Measurements from ENCODE around the gene RASSF10. TPM values are rescaled to one million over a fixed set of nuclear protein-coding genes. Genes with fewer than 3 reads are reported as not detected.
A peak's percentile ranks its signal among the peaks of the same experiment; 100 is the strongest.

RASSF10 gene
- total RNA-seq, 1 donor from 2014 or later, result 0.52 TPM

- no peak overlapping the region for H3K4me3 ChIP-seq (ENCODE audit: low read length in 3 of 3)
- no peak overlapping the region for H3K9ac ChIP-seq (ENCODE audit: low read depth in 1 of 3, low read length in 3 of 3)
- H3K27me3 ChIP-seq (ENCODE audit: control insufficient read depth in 3 of 3, insufficient read depth in 3 of 3, low read length in 3 of 3), result no peaks in the 10 kb centered on the region
- H3K27ac ChIP-seq (ENCODE audit: low read depth, low read length), result no peak overlapping the region
- H3K36me3 ChIP-seq (ENCODE audit: control insufficient read depth in 3 of 3, insufficient read depth in 3 of 3, low read length in 3 of 3), result no peaks in the 10 kb centered on the region
- H3K4me1 ChIP-seq (ENCODE audit: control insufficient read depth in 3 of 3, insufficient read depth in 3 of 3, low read length in 3 of 3), result no peaks in the 10 kb centered on the region
- H3K9me3 ChIP-seq (ENCODE audit: control insufficient read depth in 3 of 3, low read length in 3 of 3), result no peaks in the 10 kb centered on the region
Observed at GRCh38 chr11:12993626-12994025, 15.5 kb upstream of the RASSF10 start.

GRCh38 chr11:12994476-12994875, 14.6 kb upstream of the RASSF10 start:
- Histone ChIP-seq H3K4me1 (ENCODE audit: control insufficient read depth in 3 of 3, insufficient read depth in 3 of 3, low read length in 3 of 3) (no peaks in the 10 kb centered on the region), H3K9me3 (ENCODE audit: control insufficient read depth in 3 of 3, low read length in 3 of 3) (no peaks in the 10 kb centered on the region), H3K4me3 (ENCODE audit: low read length in 3 of 3) (no peak overlapping the region), H3K36me3 (ENCODE audit: control insufficient read depth in 3 of 3, insufficient read depth in 3 of 3, low read length in 3 of 3) (no peaks in the 10 kb centered on the region), H3K27ac (ENCODE audit: low read depth, low read length) (peak overlapping the region; percentile 21), H3K9ac (ENCODE audit: low read depth in 1 of 3, low read length in 3 of 3) (no peak overlapping the region), H3K27me3 (ENCODE audit: control insufficient read depth in 3 of 3, insufficient read depth in 3 of 3, low read length in 3 of 3) (no peaks in the 10 kb centered on the region)

DNA sequence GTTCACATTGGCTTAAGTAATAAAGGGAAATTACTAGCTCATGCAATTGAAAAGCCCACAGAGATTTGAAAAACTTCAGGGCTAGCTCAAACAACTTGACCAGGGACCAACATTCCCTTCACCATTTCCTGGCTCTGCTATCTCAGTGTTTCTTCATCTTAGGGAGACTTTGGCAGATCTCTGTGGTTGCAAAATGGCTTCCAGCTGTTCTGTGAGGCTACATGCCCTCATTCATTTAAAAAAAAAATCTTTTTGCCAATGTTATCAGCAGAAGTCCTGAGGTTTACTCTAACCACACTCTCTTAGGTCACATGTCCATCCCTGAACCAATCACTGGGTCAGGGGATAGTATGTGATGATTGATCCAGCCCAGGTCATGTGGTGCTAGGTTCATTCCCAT, 13.9 kb upstream of the RASSF10 start:
- Histone ChIP-seq H3K9ac (ENCODE audit: low read depth in 1 of 3, low read length in 3 of 3) (no peak overlapping the region), H3K27me3 (ENCODE audit: control insufficient read depth in 3 of 3, insufficient read depth in 3 of 3, low read length in 3 of 3) (no peaks in the 10 kb centered on the region), H3K27ac (ENCODE audit: low read depth, low read length) (no peak overlapping the region)

GRCh38 chr11:12995823-12996222, 13.3 kb upstream of the RASSF10 start:
- no peak overlapping the region for H3K4me3 ChIP-seq (ENCODE audit: low read length in 3 of 3)
- no peaks in the 10 kb centered on the region for H3K27me3 ChIP-seq (ENCODE audit: control insufficient read depth in 3 of 3, insufficient read depth in 3 of 3, low read length in 3 of 3)
- no peaks in the 10 kb centered on the region for H3K4me1 ChIP-seq (ENCODE audit: control insufficient read depth in 3 of 3, insufficient read depth in 3 of 3, low read length in 3 of 3)
- H3K36me3 ChIP-seq (ENCODE audit: control insufficient read depth in 3 of 3, insufficient read depth in 3 of 3, low read length in 3 of 3), result no peaks in the 10 kb centered on the region
- H3K9ac ChIP-seq (ENCODE audit: low read depth in 1 of 3, low read length in 3 of 3), result no peak overlapping the region
- H3K27ac ChIP-seq (ENCODE audit: low read depth, low read length), result no peak overlapping the region
- H3K9me3 ChIP-seq (ENCODE audit: control insufficient read depth in 3 of 3, low read length in 3 of 3), result no peaks in the 10 kb centered on the region

More for the DNA sequence above, 13.9 kb upstream of the RASSF10 start:
- no peaks in the 10 kb centered on the region for H3K9me3 ChIP-seq (ENCODE audit: control insufficient read depth in 3 of 3, low read length in 3 of 3)
- H3K4me1 ChIP-seq (ENCODE audit: control insufficient read depth in 3 of 3, insufficient read depth in 3 of 3, low read length in 3 of 3), result no peaks in the 10 kb centered on the region
- H3K4me3 ChIP-seq (ENCODE audit: low read length in 3 of 3), result no peak overlapping the region
- no peaks in the 10 kb centered on the region for H3K36me3 ChIP-seq (ENCODE audit: control insufficient read depth in 3 of 3, insufficient read depth in 3 of 3, low read length in 3 of 3)

GRCh38 chr11:12997168-12997567, 11.9 kb upstream of the RASSF10 start:
- Histone ChIP-seq H3K27ac (ENCODE audit: low read depth, low read length) (no peak overlapping the region), H3K4me1 (ENCODE audit: control insufficient read depth in 3 of 3, insufficient read depth in 3 of 3, low read length in 3 of 3) (no peaks in the 10 kb centered on the region), H3K9me3 (ENCODE audit: control insufficient read depth in 3 of 3, low read length in 3 of 3) (no peaks in the 10 kb centered on the region), H3K4me3 (ENCODE audit: low read length in 3 of 3) (no peak overlapping the region), H3K36me3 (ENCODE audit: control insufficient read depth in 3 of 3, insufficient read depth in 3 of 3, low read length in 3 of 3) (no peaks in the 10 kb centered on the region), H3K27me3 (ENCODE audit: control insufficient read depth in 3 of 3, insufficient read depth in 3 of 3, low read length in 3 of 3) (no peaks in the 10 kb centered on the region), H3K9ac (ENCODE audit: low read depth in 1 of 3, low read length in 3 of 3) (no peak overlapping the region)

DNA sequence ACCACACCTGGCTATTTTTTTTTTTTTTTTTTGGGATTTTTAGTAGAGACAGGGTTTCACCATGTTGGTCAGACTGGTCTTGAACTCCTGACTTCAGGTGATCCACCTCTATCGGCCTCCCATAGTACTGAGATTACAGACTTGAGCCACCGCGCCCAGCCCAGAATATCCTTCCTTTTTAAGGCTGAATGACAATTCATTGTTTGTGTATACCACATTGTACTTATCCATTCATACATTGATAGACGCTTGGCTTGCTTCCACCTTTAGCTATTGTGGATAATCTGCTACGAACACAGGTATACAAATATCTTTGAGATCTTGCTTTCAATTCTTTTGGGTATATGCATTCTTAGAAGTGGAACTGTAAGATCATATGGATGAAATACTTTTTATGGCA, 10.8 kb upstream of the RASSF10 start:
- Histone ChIP-seq H3K4me1 (ENCODE audit: control insufficient read depth in 3 of 3, insufficient read depth in 3 of 3, low read length in 3 of 3) (no peaks in the 10 kb centered on the region), H3K27ac (ENCODE audit: low read depth, low read length) (no peak overlapping the region), H3K36me3 (ENCODE audit: control insufficient read depth in 3 of 3, insufficient read depth in 3 of 3, low read length in 3 of 3) (no peaks in the 10 kb centered on the region), H3K27me3 (ENCODE audit: control insufficient read depth in 3 of 3, insufficient read depth in 3 of 3, low read length in 3 of 3) (no peaks in the 10 kb centered on the region), H3K9me3 (ENCODE audit: control insufficient read depth in 3 of 3, low read length in 3 of 3) (no peaks in the 10 kb centered on the region), H3K9ac (ENCODE audit: low read depth in 1 of 3, low read length in 3 of 3) (no peak overlapping the region), H3K4me3 (ENCODE audit: low read length in 3 of 3) (no peak overlapping the region)

GRCh38 chr11:12999597-12999996, 9.5 kb upstream of the RASSF10 start:
- no peak overlapping the region for H3K9ac ChIP-seq (ENCODE audit: low read depth in 1 of 3, low read length in 3 of 3)
- H3K4me1 ChIP-seq (ENCODE audit: control insufficient read depth in 3 of 3, insufficient read depth in 3 of 3, low read length in 3 of 3), result no peaks in the 10 kb centered on the region
- H3K36me3 ChIP-seq (ENCODE audit: control insufficient read depth in 3 of 3, insufficient read depth in 3 of 3, low read length in 3 of 3), result no peaks in the 10 kb centered on the region
- H3K27me3 ChIP-seq (ENCODE audit: control insufficient read depth in 3 of 3, insufficient read depth in 3 of 3, low read length in 3 of 3), result no peaks in the 10 kb centered on the region
- no peaks in the 10 kb centered on the region for H3K9me3 ChIP-seq (ENCODE audit: control insufficient read depth in 3 of 3, low read length in 3 of 3)
- no peak overlapping the region for H3K4me3 ChIP-seq (ENCODE audit: low read length in 3 of 3)
- H3K27ac ChIP-seq (ENCODE audit: low read depth, low read length), result no peak overlapping the region

DNA sequence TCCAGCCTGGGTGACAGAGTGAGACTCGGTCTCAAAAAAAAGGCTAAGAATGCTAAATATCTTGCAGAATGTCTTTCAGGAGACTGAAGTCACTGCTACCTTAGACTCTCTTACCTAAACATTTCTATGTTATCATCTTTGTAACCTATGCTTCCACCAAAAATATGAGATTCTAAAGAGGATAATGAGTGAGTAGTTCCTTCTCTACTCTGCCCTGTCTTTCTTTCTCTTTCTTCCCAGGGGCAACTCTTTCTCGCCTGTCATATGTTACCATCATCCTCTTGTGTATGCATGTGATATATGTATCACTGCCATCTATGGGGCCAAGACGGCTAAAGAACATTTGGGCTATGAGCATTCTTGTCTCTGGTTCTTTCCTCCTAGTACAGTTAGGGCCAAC, 9.0 kb upstream of the RASSF10 start:
- Histone ChIP-seq H3K9me3 (ENCODE audit: control insufficient read depth in 3 of 3, low read length in 3 of 3) (no peaks in the 10 kb centered on the region), H3K9ac (ENCODE audit: low read depth in 1 of 3, low read length in 3 of 3) (no peak overlapping the region), H3K36me3 (ENCODE audit: control insufficient read depth in 3 of 3, insufficient read depth in 3 of 3, low read length in 3 of 3) (no peaks in the 10 kb centered on the region), H3K27ac (ENCODE audit: low read depth, low read length) (no peak overlapping the region), H3K4me1 (ENCODE audit: control insufficient read depth in 3 of 3, insufficient read depth in 3 of 3, low read length in 3 of 3) (no peaks in the 10 kb centered on the region), H3K4me3 (ENCODE audit: low read length in 3 of 3) (no peak overlapping the region), H3K27me3 (ENCODE audit: control insufficient read depth in 3 of 3, insufficient read depth in 3 of 3, low read length in 3 of 3) (no peaks in the 10 kb centered on the region)

DNA sequence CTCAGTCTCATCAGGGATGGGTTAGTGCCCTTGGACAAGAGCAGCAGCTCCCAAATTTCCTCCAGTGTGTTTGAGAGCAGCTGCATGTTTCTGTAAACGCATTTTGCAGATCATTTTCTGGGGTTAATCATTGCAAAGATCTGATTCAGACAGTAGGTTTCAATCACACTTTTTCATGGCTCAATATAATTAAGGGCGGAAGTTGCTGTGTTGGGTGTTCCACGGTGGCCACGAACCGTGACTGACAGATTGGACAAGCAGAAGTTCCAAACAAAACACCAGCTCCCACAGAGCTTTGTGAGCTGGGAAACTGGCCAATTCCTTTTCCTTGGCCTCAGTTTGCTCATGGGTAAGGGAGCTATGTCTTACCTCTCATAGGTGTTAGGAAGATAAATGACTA, 8.4 kb upstream of the RASSF10 start:
- Histone ChIP-seq H3K4me1 (ENCODE audit: control insufficient read depth in 3 of 3, insufficient read depth in 3 of 3, low read length in 3 of 3) (no peaks in the 10 kb centered on the region), H3K36me3 (ENCODE audit: control insufficient read depth in 3 of 3, insufficient read depth in 3 of 3, low read length in 3 of 3) (no peaks in the 10 kb centered on the region), H3K27ac (ENCODE audit: low read depth, low read length) (no peak overlapping the region)

DNA sequence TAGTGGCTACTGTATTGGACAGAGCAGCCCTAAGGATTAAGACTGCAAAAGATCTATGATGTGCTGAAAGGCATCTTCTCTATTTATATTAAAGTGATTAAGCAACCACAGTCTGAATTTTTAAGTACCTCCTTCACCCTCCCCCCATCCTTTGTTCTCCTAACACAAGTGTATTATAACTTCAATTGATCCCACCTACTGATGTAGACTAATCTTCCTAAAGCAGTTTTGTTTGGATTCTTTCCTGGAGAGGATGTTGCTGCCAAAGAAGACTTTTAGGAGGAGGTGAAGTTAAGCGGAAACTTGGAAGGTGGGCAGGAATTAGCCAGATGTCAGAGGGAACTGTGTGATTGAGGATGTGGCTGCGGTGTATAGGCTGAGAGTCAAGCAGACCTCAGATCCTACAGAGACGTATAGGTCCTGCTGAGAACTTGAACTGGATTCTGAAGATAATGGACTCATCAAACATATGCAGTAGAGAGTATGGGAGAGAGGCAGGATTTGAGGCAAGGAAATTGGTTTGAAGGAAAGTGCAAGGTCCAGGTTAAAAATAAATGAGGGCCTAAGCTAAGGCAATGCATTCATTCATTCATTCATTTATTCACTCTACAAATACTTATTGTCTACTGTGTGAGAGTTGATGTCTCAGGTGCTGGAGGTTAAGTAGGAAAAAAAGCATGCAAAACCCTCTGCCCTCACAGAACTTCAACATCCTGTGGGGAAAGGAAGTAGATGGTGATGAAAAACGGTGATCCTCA, 5.2 kb upstream of the RASSF10 start:
- Histone ChIP-seq H3K27me3 (ENCODE audit: control insufficient read depth in 3 of 3, insufficient read depth in 3 of 3, low read length in 3 of 3) (peaks cover 16 to 27% (median 18%) of the 10 kb centered on the region in 3 donors), H3K9ac (ENCODE audit: low read depth in 1 of 3, low read length in 3 of 3) (no peak overlapping the region), H3K9me3 (ENCODE audit: control insufficient read depth in 3 of 3, low read length in 3 of 3) (peaks cover 0 to 5% (median 0%) of the 10 kb centered on the region in 3 donors), H3K27ac (ENCODE audit: low read depth, low read length) (no peak overlapping the region), H3K4me1 (ENCODE audit: control insufficient read depth in 3 of 3, insufficient read depth in 3 of 3, low read length in 3 of 3) (peaks cover 0 to 5% (median 5%) of the 10 kb centered on the region in 3 donors), H3K4me3 (ENCODE audit: low read length in 3 of 3) (no peak overlapping the region), H3K36me3 (ENCODE audit: control insufficient read depth in 3 of 3, insufficient read depth in 3 of 3, low read length in 3 of 3) (no peaks in the 10 kb centered on the region)

More for the DNA sequence above, 8.4 kb upstream of the RASSF10 start:
- H3K27me3 ChIP-seq (ENCODE audit: control insufficient read depth in 3 of 3, insufficient read depth in 3 of 3, low read length in 3 of 3), result peaks cover 0 to 2% (median 0%) of the 10 kb centered on the region in 3 donors
- H3K9me3 ChIP-seq (ENCODE audit: control insufficient read depth in 3 of 3, low read length in 3 of 3), result no peaks in the 10 kb centered on the region
- H3K4me3 ChIP-seq (ENCODE audit: low read length in 3 of 3), result no peak overlapping the region
- H3K9ac ChIP-seq (ENCODE audit: low read depth in 1 of 3, low read length in 3 of 3), result no peak overlapping the region

All from skeletal muscle tissue (tissue), 4 donors.